ENCODE data around the gene PCGF3. TPM values are rescaled to one million over a fixed set of nuclear protein-coding genes. Genes with fewer than 3 reads are reported as not detected.

PCGF3 gene
- total and polyA plus RNA-seq, 9 of the 15 experiments (the other 6 are each of a cell fraction or from before 2014, with no cell fraction given), result 2.6 to 46.1 (median 20.3) TPM

GRCh38 chr4:781493-782216 lies 76.0 kb downstream of the PCGF3 start (continued):
- TF ChIP-seq REST (IDR thresholded peaks at IDR 0.05; ENCODE audit: borderline replicate concordance) (peak; percentile 97), REST (CRISPR knock-in tag; IDR thresholded peaks at IDR 0.05; ENCODE audit: low read depth) (no peak), RFX1 (IDR thresholded peaks at IDR 0.05) (no peak), ZNF217 (CRISPR knock-in tag; IDR thresholded peaks at IDR 0.05) (no peak), MLLT1 (IDR thresholded peaks at IDR 0.05) (peak; percentile 61 to 86; a peak in 1 of 4 replicates), ESRRA (IDR thresholded peaks at IDR 0.05; ENCODE audit: borderline replicate concordance, low read depth) (peak; percentile 25; the same call in 1 of the 2 replicates), ZNF121 (CRISPR knock-in tag; conservative IDR thresholded peaks at IDR 0.05) (0 out of 2 replicates have a peak, but pooled peaks have one; percentile 36), TRIM24 (IDR thresholded peaks at IDR 0.05) (peak in 1 of 2 experiments; percentile 42; a peak in 1 of 4 replicates), POLR2G (IDR thresholded peaks at IDR 0.05; ENCODE audit: low read depth, low read length) (peak; percentile 94), SP2 (IDR thresholded peaks at IDR 0.05; ENCODE audit: extremely low read depth, low read depth, low read length, poor library complexity, severe bottlenecking) (peak; percentile 56), FOXK1 (CRISPR knock-in tag; IDR thresholded peaks at IDR 0.05; ENCODE audit: borderline replicate concordance) (peak; percentile 97), SIX5 (IDR thresholded peaks at IDR 0.05; ENCODE audit: borderline replicate concordance in 1 of 2, insufficient read depth in 1 of 2, low read depth in 1 of 2, low read length in 2 of 2) (no peak; a peak in 1 of 4 replicates), ZNF445 (CRISPR knock-in tag; IDR thresholded peaks at IDR 0.05; ENCODE audit: low read depth) (no peak), ZFP30 (CRISPR knock-in tag; IDR thresholded peaks at IDR 0.05; ENCODE audit: borderline replicate concordance) (no peak), RUNX1 (IDR thresholded peaks at IDR 0.05; ENCODE audit: low read depth) (0 out of 2 replicates have a peak, but pooled peaks have one; percentile 42), CTBP1 (IDR thresholded peaks at IDR 0.05; ENCODE audit: borderline replicate concordance) (peak; percentile 43; the same call in 1 of the 2 replicates), KLF10 (CRISPR knock-in tag; IDR thresholded peaks at IDR 0.05) (no peak), RBFOX2 (IDR thresholded peaks at IDR 0.05; ENCODE audit: low read depth, low read length) (peak; percentile 98), ZNF57 (CRISPR knock-in tag; IDR thresholded peaks at IDR 0.05) (no peak), DACH1 (IDR thresholded peaks at IDR 0.05; ENCODE audit: partially characterized antibody) (no peak)

Measured in K562 (cell line).